ENCODE results near the gene PRUNE2. TPM values are rescaled to one million over a fixed set of nuclear protein-coding genes. Genes with fewer than 3 reads are reported as not detected.

Gene PRUNE2
- total and polyA plus RNA-seq, 12 donors: 1.9 to 68.0 (median 11.2) TPM

GRCh38 chr9:76876098-76876497, 29.8 kb downstream of the PRUNE2 start:
- H3K4me1 ChIP-seq (replicated peaks in 1 of 2): no peaks in the 10 kb centered on the region
- intact Hi-C loops (cut with DNase I): no loop called here
- H3K36me3 ChIP-seq (replicated peaks in 1 of 2): no peaks in the 10 kb centered on the region
- no peak for TF ChIP-seq CTCF (IDR thresholded peaks at IDR 0.05)
- TF ChIP-seq POLR2A (IDR thresholded peaks at IDR 0.05): no peak
- H3K27ac ChIP-seq: no peak overlapping the region
- 53 to 67% (median 64%) methylated on average over 2 of the region's 2 CpGs for WGBS, 4 donors
- H3K9me3 ChIP-seq (replicated peaks in 1 of 3): no peaks in the 10 kb centered on the region
- H3K4me3 ChIP-seq: no peak overlapping the region
- H3K27me3 ChIP-seq: no peaks in the 10 kb centered on the region
- DNase-seq: no peak

GRCh38 chr9:76873821-76874220, 32.1 kb downstream of the PRUNE2 start:
- no peak for DNase-seq
- TF ChIP-seq CTCF (IDR thresholded peaks at IDR 0.05) (no peak), POLR2A (IDR thresholded peaks at IDR 0.05) (no peak)
- Histone ChIP-seq H3K9me3 (replicated peaks in 1 of 3) (no peaks in the 10 kb centered on the region), H3K4me3 (no peak overlapping the region), H3K4me1 (replicated peaks in 1 of 2) (no peaks in the 10 kb centered on the region), H3K27ac (no peak overlapping the region), H3K27me3 (no peaks in the 10 kb centered on the region), H3K36me3 (replicated peaks in 1 of 2) (no peaks in the 10 kb centered on the region)
- intact Hi-C loops (cut with DNase I): no loop called here
- WGBS, 4 donors: 50 to 72% (median 65%) methylated on average over 2 of the region's 2 CpGs

- Histone ChIP-seq H3K9me3 (replicated peaks in 1 of 3) (no peaks in the 10 kb centered on the region), H3K4me3 (no peak overlapping the region), H3K27ac (no peak overlapping the region), H3K4me1 (replicated peaks in 1 of 2) (no peaks in the 10 kb centered on the region), H3K27me3 (no peaks in the 10 kb centered on the region), H3K36me3 (replicated peaks in 1 of 2) (no peaks in the 10 kb centered on the region)
- TF ChIP-seq CTCF (IDR thresholded peaks at IDR 0.05) (no peak), POLR2A (IDR thresholded peaks at IDR 0.05) (no peak)
- 31 to 49% (median 44%) methylated on average over 13 of the region's 13 CpGs for WGBS, 4 donors
- intact Hi-C loops (cut with DNase I): no loop called here
- no peak for DNase-seq
These were observed 32.7 kb downstream of the PRUNE2 start for GRCh38 chr9:76873056-76873792.

- no peaks in the 10 kb centered on the region for H3K36me3 ChIP-seq (replicated peaks in 1 of 2)
- intact Hi-C loops (cut with DNase I): no loop called here
- H3K27me3 ChIP-seq: no peaks in the 10 kb centered on the region
- H3K4me3 ChIP-seq: no peak overlapping the region
- no peaks in the 10 kb centered on the region for H3K4me1 ChIP-seq (replicated peaks in 1 of 2)
- no peak overlapping the region for H3K27ac ChIP-seq
- 34 to 43% (median 37%) methylated on average over 13 of the region's 13 CpGs for WGBS, 4 donors
- no peak for DNase-seq
- TF ChIP-seq POLR2A (IDR thresholded peaks at IDR 0.05) (no peak), CTCF (IDR thresholded peaks at IDR 0.05) (no peak)
- H3K9me3 ChIP-seq (replicated peaks in 1 of 3): no peaks in the 10 kb centered on the region
These were observed 37.0 kb downstream of the PRUNE2 start for GRCh38 chr9:76868897-76869296.

Measured in adrenal gland (tissue), 12 donors.